Lung (tissue), 12 donors: ENCODE results near the gene PRDX2. TPM values are rescaled to one million over a fixed set of nuclear protein-coding genes. Genes with fewer than 3 reads are reported as not detected.

Experiments
- ATAC-seq: fragments of 200-7000 bp; cut with Tn5 transposase; one replicate; pipeline ENCODE4 v1.9.1; 2020; ENCODE audit warnings: moderate number of reproducible peaks; ENCODE audit not compliant: insufficient read depth, low FRiP score
- DNase-seq, 3 donors: peaks; one replicate each; pipeline ENCODE4 v3.0.0-alpha.2; 2013 to 2017
- H3K27ac ChIP-seq, 2 donors: one replicate each; pipeline ENCODE4 v1.5.1; 2013; ENCODE audit warnings: mild to moderate bottlenecking in 2 of 2, moderate library complexity in 2 of 2, control low read depth in 1 of 2, inconsistent platforms in 1 of 2, low read depth in 1 of 2, low read length in 1 of 2
- H3K27me3 ChIP-seq, 3 donors: one replicate each; pipeline ENCODE4 v1.5.1; 2013; ENCODE audit warnings: low read length in 2 of 3; ENCODE audit not compliant: control insufficient read depth in 3 of 3, insufficient read depth in 3 of 3
- H3K36me3 ChIP-seq, 4 donors: one replicate each; pipeline ENCODE4 v1.5.1; 2013; ENCODE audit warnings: low read length in 4 of 4, mild to moderate bottlenecking in 1 of 4, moderate library complexity in 1 of 4; ENCODE audit not compliant: control insufficient read depth in 4 of 4, insufficient read depth in 4 of 4
- H3K4me1 ChIP-seq, 5 donors: one replicate each; pipeline ENCODE4 v1.5.1; 2013; ENCODE audit warnings: low read length in 5 of 5, mild to moderate bottlenecking in 2 of 5, moderate library complexity in 1 of 5; ENCODE audit not compliant: control insufficient read depth in 5 of 5, insufficient read depth in 5 of 5
- H3K4me3 ChIP-seq: one replicate; pipeline ENCODE4 v1.5.1; 2013; ENCODE audit warnings: mild to moderate bottlenecking, control low read depth, moderate library complexity
- H3K9ac ChIP-seq, 2 donors: one replicate each; pipeline ENCODE4 v1.5.1; 2013; ENCODE audit warnings: low read length in 2 of 2, control low read depth in 1 of 2; ENCODE audit not compliant: insufficient read depth in 1 of 2
- H3K9me3 ChIP-seq, 4 donors: one replicate each; pipeline ENCODE4 v1.5.1; 2013; ENCODE audit warnings: low read length in 3 of 4, mild to moderate bottlenecking in 1 of 4, moderate library complexity in 1 of 4; ENCODE audit not compliant: control insufficient read depth in 4 of 4, insufficient read depth in 3 of 4
- CTCF ChIP-seq: IDR thresholded peaks from 2 replicates; pipeline ENCODE4 v1.5.1; 2012; ENCODE audit warnings: mild to moderate bottlenecking; ENCODE audit errors: control extremely low read depth, extremely low read depth
- WGBS, 2 donors: extraction: QIAGEN DNeasy Blood & Tissue Kit; methylation state at CpG; one replicate each; pipeline ENCODE4 v1.1.7; 2013; 5-methylcytosine and 5-hydroxymethylcytosine counted together
- polyA plus RNA-seq, 2 donors: library from polyadenylated mRNA; stranded (reverse); fragments of 200-250 nt; gene quantifications; one replicate each; pipeline ENCODE4 v1.2.1, GENCODE V29; 2013
- total RNA-seq, 2 donors: library from RNA; depleted of rRNA in 1 of 2; stranded (reverse); fragments of >200 nt in 1 of 2; gene quantifications; one replicate each; pipeline ENCODE4 v1.2.1, GENCODE V29; 2014 to 2021
- donor health status: control.
- donor health status: control.
- donor health status: Bipolar disorder and iron deficiency.
- donor health status: healthy.
- donor health status: DM: yes; HTN: yes; CAD: no.

The PRDX2 gene
- total and polyA plus RNA-seq, 4 donors, result 132 to 196 (median 173) TPM

- peaks cover 0 to 31% (median 13%) of the 10 kb centered on the region in 5 donors for H3K4me1 ChIP-seq
- peak within 1 kb of the TSS; percentile 61 for H3K4me3 ChIP-seq
- WGBS, 2 donors, result 18 to 23% methylated on average over 57 to 58 of the region's 58 CpGs
- ATAC-seq (peak; percentile 48), DNase-seq (peak; percentile 68 to 86 (median 85))
- peak within 1 kb of the TSS; percentile 49 to 63 for H3K9ac ChIP-seq
- H3K27ac ChIP-seq, result peak within 1 kb of the TSS; percentile 87 to 94
- no peaks in the 10 kb centered on the region for H3K9me3 ChIP-seq
- no peak for TF ChIP-seq CTCF
- peaks cover 0 to 10% (median 1%) of the 10 kb centered on the region in 4 donors for H3K36me3 ChIP-seq
- H3K27me3 ChIP-seq, result no peaks in the 10 kb centered on the region
Measured at GRCh38 chr19:12774588-12775555, 26.7 kb downstream of the PRDX2 start, which contains the start of gene HOOK2. Gene HOOK2 (minus strand): TSS chr19:12775552. CDS start chr19:12775449, 103 bp downstream.

GRCh38 chr19:12773571-12773970 lies 28.0 kb downstream of the PRDX2 start:
- no peaks in the 10 kb centered on the region for H3K27me3 ChIP-seq
- no peaks in the 10 kb centered on the region for H3K9me3 ChIP-seq
- H3K4me3 ChIP-seq, result no peak overlapping the region
- WGBS, 2 donors, result 92 to 93% methylated on average over 2 of the region's 2 CpGs
- ATAC-seq (no peak), DNase-seq (no peak)
- H3K4me1 ChIP-seq, result peaks cover 0 to 18% (median 4%) of the 10 kb centered on the region in 5 donors
- peak overlapping the region in 1 of 2 donors; percentile 87 for H3K27ac ChIP-seq
- peaks cover 0 to 12% (median 1%) of the 10 kb centered on the region in 4 donors for H3K36me3 ChIP-seq
- TF ChIP-seq CTCF, result no peak
- H3K9ac ChIP-seq, result no peak overlapping the region

- 85 to 88% methylated on average over 4 of the region's 4 CpGs for WGBS, 2 donors
- H3K36me3 ChIP-seq, result peaks cover 0 to 19% (median 1%) of the 10 kb centered on the region in 4 donors
- TF ChIP-seq CTCF, result no peak
- peak overlapping the region in 1 of 2 donors; percentile 76 for H3K27ac ChIP-seq
- H3K9ac ChIP-seq, result no peak overlapping the region
- H3K9me3 ChIP-seq, result no peaks in the 10 kb centered on the region
- H3K27me3 ChIP-seq, result no peaks in the 10 kb centered on the region
- H3K4me1 ChIP-seq, result peaks cover 0 to 10% (median 4%) of the 10 kb centered on the region in 5 donors
- DNase-seq (no peak), ATAC-seq (no peak)
- H3K4me3 ChIP-seq, result no peak overlapping the region
Measured at GRCh38 chr19:12772323-12772722, 29.3 kb downstream of the PRDX2 start.
